Activated naive CD8-positive, alpha-beta T cell treated with anti-CD3 and anti-CD28 coated beads, Interleukin-2, amount 50 U/mL, for 16 hours (primary cell): ENCODE data around the gene KRT7.
"Not testable (repeated sequence)": the region's sequence is repeated elsewhere in the genome, so short reads cannot be mapped to it uniquely, and the experiment has no call there.

Experiments used
- DNase-seq: peaks from one replicate; pipeline ENCODE4 v3.0.0-alpha.2; 2020; ENCODE audit warnings: low read depth, low spot score

Gene KRT7

DNA sequence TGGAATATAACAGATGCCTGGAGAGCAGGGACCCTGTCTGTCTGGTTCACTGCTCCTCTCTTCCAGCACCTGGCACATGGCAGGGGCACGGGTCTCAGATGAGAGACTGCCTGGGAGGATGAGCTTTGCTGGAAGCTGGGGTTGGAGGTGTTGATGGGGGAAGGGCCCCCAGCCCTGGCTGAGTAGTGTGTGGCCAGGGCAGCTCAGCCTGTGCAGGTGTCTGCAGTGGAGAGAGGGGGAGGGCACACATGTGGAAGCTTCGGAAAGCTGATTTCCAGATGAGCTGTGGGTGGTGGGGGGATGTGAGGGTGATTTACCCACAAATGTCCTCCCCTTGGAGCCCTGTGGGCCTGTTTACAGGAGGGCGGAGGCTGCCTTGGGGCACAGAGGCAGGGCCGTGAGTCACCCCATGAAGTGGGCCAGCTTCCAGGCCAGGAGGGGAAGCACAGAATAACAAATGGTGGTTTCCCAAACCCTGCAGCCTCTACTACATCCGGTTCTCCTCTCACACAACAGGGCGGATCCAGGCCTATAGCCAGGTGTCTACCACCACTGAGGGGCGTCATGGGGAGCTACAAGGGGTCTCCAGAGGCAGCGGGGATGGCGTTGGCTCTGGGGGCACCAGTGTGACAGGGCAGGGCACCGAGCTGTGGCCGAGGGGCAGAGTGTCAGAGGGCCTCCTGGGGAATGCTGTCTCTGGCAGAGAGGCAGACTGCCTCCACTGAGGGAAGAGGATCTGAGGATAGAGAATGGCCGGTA, 11.0 kb downstream of the KRT7 start:
- peak; percentile 52 for DNase-seq

DNA sequence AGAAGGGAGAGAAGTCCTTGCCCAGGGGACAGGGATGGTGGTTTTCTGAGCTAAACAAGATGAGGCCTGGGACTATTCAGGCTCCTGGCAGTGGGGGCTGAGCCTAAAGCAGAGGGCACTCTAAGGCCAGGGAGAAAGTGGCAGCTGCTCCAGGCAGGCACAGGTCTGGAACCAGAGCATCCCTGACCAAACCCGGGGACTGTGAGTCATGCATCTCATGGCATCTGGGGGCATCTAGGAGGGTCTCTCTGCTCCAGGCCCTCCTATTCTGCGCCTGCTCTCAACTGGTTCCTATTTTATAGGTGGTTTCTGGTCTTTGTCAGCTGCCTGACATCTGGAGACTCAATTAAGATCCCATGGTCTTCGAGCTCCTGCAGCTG, 11.6 kb downstream of the KRT7 start:
- no peak for DNase-seq

DNA sequence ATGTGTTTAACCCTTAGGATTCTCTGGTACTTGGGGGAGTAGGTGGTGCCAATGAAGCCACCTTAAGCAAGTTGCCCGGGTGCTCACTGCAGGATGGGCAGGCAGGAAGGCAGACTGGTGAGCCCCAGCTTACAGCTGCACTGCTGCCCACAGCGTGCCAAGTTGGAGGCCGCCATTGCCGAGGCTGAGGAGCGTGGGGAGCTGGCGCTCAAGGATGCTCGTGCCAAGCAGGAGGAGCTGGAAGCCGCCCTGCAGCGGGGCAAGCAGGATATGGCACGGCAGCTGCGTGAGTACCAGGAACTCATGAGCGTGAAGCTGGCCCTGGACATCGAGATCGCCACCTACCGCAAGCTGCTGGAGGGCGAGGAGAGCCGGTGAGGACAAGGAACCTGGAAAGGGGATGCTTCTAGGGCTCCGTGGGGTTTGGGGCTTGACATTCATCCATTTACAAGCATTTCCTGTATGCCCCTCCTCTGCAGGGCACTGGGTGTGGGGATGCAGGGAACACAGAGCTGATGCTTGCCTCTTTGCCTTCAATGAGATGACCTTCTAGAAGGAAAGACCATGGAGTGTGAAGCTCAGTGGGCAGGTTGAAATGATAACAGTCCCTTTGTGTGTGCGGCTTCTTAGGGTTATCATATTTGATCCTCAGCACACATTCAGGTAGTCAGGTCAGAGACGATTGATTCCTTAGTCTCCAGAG, 12.4 kb downstream of the KRT7 start:
- no peak for DNase-seq

DNA sequence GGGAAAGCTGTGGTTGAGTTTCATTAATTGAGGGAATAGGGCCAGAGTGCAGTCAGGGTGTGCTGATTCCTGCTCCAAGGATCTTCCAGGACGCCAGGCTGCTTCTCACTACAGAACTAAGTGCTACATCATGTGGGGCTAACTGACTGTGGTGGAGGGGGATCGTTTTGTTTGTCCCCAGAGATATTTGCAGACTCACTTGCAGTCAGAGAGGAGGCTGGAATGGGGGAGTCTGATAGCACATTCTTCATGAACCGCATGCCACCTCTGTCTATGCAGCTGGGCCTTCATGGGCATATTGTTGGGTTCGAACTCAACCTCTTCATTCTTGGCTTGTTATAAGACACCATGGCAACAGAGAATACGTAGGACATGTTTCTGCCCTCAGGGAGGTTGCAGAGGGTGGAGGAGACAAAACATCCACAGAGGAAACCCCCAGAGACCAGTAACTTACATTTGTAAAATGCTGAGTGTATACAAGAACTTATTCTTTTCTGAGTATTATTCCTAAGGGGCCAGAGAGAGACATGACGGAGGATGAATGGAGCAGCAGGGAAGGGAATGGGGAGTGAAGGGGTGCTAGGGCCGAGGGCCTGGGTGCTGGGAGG, 13.0 kb downstream of the KRT7 start:
- no peak for DNase-seq

DNA sequence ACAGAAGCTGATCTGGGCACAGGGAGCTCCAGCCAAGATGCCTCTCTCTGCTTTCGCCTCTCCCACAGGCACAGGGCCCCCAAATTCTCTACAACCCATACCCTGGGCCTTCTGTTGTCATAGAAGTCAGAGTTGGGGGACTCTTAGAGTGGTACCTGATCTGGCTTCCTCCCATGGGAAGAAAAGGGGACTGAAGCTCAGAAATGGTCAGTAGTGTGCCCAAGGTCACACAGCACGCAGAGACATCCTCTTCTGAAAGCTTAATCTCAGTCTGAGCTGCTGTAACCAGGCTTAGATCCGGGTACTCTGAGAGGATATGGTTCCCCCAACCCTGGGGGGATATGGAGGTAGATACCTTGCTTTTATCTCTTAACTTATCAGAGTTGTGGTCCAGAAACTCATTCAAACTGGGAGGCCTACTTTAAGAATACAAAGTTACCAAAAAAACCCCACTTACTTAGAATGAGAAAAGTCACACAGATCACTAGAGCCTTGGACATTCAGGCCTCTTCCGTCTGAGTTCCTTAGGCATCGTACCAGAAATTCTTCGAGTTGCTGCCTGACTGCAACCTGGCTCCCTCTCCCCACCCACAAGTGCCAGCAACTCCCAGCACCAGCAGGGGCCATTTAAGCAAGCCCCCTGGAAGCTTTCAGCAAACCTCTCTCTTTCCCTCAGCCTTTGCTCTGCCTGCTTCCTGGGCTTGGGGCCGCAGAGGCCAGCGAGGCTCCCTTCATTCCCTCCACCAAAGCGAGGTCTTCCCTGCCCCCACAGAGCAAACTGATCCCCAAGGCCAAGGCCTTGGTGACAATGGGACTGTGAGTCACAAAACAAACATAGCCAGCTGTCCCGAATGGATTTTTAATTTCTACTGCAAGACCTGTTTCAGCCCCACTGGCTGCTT, 13.9 kb downstream of the KRT7 start:
- no peak for DNase-seq

DNA sequence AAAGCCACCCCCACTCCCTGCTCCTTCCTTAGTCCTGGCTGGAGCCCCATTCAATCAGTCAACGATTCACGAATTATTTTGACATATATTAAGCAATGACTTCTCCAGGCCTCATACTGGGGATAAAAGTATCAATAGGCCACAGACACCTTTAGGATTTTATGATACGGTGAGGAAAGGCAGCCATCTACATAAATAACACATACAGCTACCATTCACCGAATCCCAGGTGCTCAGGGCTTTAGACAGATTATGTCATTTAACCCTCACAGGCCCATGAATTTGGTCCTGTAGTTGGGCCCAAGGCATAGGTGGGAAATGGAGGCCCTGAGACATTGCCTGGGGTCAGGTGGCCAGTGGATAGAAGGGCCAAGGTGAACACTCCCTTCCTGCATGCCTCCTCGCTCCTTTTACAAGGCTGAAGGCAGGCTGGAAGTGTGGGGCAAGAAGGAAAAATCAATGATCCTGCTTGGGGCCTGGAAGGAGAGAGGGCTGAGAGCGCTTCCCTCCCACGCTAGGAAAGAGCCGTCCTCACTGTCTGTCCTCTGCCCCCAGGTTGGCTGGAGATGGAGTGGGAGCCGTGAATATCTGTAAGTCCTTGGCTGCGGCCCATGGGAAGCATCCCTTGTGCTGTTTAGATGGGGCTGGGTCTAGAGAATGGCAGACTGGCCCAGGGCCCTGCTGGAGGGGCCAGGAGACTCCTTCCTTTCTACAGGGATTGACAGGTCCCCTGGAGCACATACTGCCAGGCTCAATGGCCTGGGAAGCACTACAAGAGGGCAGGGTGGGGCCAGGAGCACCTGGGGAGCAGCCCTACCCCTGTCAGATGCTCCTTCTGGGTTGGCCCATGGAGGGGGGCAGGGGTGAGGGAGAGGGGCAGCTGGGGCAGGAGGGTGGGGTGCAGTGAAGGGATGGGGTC, 14.8 kb downstream of the KRT7 start:
- no peak for DNase-seq

DNA sequence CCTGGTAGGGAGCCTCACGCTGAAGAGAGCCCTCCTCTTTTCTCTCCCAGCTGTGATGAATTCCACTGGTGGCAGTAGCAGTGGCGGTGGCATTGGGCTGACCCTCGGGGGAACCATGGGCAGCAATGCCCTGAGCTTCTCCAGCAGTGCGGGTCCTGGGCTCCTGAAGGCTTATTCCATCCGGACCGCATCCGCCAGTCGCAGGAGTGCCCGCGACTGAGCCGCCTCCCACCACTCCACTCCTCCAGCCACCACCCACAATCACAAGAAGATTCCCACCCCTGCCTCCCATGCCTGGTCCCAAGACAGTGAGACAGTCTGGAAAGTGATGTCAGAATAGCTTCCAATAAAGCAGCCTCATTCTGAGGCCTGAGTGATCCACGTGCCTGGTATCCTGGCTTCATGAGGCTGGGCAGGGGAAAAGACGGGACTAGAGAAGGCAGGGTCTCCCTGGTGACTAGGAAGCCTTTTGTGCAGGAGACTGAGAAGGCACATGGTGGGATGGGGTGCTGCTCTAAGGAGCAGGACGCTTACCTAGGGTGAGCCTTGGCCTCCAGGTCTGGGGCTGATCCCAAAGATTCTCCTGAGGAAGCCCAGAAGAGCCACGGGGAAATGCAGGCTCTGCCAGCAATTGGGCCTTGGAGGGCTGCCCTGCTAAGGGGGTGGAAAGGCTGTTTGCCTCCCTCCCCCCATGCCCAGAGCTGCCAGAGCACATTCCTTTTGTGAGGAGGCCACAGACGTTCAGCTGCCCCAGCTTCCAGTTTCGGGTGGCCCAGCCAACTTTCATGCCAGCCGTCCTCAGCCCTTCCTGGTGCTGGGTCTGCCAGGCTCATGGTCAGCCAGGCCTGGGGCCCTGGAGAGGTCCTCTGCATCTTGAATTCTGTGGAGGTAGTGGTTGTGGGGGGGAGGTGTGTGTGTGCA, 15.8 kb downstream of the KRT7 start:
- DNase-seq, result no peak

DNA sequence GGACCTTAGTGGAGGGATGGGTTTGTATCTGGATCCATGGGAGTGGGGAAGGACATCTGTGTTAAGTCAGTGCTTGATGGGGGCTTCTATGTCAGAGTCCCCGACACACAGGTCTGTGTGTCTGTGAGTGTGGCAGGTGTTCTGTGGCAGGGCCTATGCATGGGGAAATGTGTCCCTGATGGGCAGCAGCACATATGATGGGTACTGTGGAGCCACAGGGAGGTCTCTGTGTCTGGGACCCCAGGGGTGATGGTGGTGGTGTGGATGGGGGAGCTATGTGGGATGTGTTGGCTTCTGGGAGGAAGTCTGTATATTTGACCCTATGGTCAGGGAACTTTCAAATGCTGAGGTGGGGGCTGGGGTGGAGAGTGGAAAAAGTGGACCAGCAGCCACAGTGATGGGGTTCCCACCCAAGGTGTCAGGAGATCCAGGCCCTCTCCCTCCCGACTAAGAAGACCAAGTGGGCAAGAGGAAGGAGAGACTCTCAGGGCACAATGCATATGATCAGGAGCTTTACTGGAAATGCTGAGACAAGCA, 16.5 kb downstream of the KRT7 start:
- no peak for DNase-seq

DNA sequence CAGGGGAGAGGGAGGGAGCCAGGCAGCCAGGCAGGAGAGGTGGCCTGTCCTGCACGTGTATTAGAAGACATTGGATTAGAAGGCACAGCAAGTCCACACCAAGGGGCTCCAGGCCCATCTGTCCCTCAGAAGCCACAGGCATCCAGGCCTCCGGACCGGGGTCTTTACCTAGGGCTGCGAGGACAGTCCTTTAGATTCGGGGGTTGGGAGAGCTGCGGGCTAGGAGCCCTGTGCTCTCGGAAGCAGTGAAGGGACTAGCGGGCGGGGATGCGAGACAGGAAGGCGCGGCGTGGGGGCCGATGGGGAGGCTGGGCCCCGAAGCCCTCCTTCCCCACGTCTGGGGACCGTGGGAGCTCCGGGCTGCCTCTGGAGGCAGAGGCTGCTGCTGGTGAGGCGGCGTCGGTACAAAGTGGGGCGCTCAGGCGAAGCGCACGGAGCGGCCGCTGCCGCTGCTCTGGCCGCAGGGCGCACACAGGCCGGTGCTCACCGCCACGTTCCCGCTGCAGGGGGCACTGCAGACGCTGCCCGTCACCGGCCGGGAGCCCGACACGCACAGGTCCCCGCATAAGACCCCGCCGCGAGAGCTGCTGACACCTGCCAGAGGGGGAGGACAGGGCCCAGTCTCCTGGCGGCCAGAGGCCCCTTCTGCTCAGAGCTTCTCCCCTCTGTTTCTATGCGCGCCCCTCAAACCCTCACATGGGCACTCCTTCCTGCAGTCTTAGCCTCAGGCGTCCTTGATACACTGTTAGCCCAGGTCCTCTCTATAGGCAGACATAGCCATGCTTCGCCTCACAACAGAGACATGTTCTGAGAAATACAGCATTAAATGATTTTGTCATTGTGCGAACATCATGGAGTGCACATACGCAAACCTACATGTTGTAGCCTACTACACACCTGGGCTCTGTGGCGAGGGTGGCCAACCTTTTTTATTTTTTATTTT, 17.3 kb downstream of the KRT7 start:
- no peak for DNase-seq

DNA sequence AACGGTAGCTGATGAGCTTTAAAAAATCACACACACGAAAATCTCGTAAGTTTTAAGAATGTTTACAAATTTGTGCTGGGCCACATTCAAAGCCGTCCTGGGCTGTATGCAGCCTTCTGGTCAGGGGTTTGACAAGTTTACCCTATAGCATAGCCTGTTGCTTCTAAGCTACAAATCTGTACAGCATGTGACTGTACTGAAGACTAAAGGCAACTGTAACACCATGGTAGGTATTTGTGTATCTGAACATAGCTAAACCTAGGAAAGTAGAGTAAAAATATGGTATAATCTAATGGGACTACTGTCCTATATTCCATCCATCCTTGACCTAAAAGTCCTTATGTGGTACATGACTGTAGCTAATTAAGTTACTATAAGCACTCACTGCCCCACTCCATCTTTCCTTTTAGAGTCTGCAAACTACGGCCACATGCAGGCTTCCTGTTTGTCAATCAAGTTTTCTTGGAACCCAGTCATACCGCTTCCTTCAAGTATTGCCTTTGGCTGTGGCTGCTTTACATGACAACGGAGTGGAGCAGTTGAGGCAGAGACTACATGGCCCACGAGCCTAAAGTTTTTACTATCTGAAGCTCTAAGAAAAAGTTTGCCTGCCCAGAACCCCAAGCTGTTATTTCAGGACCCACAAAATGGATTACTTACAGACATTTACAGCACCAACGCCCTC, 18.5 kb downstream of the KRT7 start:
- no peak for DNase-seq

DNA sequence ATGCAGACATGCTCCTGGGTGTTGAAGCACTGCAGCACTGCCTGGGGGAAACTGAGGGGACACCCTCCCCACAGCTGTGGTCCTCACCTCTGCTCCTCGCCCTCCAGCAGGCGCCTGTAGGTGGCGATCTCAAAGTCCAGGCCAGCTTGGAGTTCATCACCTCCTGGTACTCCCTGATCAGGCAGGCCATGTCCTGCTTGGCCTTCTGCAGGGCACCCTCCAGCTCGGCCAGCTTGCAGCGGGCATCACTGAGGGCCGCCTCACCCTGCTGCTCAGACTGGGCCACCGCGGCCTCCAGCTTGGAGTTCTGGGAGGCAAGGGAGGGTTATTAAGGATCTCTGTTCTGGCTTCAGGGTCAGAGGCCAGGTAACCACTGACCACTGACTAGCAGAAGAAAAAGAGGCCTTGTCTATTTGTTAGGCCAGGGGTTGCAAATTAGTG, 19.2 kb downstream of the KRT7 start:
- DNase-seq, result not testable (repeated sequence)

DNA sequence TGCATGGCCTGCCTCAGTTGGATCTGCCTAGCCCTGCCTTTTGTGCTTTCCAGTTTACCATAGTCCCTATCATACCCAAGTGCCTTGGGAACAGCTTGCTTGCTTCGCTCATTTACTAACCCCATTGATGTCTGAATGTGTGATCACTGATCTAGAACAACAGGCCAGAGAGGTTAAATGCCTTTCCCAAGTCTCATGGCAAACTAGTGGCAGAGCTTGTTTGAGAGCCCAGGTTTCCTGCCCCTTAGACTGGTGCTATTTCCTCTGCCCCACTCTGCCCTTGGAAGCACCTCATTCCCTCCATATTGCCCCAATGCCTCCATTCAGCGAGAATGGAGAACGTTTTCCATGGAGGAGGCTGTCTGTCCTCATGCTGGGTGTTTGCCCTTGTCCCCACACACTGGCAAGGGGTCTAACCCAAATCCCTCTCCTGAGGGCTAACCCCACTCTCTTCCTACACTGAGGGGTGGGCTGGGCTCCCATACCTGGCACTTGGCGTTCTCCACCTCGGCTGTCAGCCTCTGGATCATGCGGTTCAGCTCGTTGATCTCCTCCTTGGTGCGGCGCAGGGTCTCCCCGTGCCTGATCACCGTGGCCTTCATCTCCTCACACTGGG, 19.8 kb downstream of the KRT7 start:
- no peak for DNase-seq

DNA sequence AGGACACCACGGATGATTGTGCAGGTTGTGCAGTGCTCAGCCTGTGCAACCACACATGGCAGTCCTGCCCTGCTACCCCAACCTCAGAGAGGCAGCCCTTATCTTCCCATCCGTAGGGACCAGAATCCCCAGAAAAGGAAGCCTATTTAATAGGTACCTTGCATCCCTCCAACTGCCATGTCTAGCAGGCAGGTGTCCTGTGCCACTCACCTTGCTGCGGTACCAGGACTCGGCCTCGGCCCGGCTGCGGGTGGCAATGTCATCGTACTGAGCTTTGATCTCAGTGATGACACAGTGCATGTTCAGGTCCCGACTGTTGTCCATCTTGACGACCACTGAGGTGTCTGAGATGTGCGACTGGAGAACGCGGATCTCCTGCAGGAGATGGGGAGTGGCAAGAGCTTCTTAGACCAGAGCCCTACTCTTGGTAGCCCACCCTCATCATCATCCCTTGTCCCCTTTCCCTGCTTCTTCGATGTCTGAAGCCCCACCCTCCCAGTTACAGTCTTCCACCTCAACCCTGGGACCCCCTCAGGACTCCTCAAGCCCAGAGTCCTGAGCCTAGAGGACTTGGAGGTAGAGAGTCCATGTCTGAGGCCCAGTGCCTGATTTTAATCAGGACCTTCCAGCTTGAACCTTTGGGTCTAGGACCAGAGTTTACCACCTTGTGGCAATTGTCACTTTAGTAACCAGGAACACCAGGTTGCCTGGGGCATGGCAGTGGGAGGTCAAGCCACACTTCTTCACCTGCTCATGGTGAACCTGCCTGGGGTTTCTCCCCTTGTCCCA, 20.5 kb downstream of the KRT7 start:
- DNase-seq, result no peak

DNA sequence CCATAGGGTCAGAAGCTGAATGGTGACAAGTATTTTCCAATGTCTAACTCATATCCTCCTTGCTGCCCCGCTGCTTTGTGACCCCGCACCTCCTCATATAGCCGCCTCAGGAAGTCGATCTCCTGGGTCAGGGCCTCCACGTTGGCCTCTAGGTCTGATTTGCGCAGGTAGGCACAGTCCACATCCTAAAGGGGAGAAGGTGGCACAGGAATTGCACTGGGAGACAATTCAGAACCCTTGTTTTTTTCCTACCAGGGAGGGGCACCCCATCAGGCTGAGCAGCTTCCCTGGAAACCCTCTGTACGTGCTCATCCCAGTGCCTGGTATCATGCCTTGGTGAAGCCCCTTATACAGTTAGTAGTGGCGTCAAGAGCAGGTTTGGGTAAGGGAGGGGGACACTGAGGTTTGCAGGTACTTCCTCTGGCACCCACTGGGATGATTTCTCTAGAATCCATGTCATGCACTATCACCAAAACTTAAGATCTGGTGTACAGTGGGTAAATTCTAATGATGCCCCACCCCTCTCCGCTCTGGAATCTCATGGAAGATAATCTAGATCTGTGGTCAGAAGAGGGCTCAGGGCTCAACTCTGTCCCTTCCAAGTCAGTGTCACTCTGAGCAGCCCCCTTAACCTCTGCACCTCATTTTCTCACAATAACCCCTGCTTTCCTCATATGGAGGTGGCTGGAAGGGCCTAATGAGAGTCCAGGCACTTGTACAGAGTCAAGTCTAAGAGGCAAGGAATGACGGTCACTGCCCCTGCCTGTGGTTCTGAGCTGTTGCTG, 21.3 kb downstream of the KRT7 start:
- DNase-seq, result no peak

DNA sequence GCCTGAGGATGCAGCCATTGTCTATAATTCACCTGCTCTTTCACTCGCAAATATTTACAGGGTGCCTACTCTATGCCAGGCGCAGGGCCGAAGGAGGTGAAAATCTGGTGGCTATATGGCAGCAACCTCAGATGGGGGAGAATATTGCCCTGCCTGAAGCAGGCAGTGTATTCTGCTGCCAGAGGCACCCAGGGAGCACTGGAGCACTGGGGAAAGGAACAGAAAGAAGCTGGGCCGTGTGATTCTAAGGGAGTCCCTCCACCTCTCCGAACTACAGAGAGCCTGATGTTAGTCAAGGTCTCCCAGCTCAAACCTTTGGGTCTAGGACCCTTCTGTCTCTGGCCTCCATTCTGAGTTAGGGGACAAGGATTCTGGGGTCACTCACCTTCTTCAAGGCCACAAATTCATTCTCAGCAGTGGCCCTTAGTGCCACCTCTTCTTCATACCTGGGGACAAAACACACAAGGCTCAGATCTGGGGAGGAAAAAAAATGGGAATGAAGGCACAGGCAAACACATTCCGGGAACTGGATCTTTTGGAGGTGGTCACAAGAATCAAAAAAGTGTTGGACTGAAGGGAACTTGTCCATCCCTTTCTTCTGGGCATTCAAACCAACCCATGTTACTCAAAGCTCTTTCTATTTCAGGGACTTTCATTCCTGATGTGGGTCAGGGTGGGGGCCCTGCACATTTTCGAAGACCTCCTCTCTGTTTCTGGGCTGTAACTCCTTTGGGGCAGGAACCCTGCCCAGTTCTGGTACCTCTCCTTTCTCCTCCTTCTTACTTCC, 22.1 kb downstream of the KRT7 start:
- DNase-seq, result no peak
